HG02840 (cell line): ENCODE measurements around the gene PBX3.

Source experiments
- ATAC-seq: cut with Tn5 transposase; IDR thresholded peaks from one replicate; pipeline ENCODE4 v1.9.1; 2021; ENCODE audit warnings: mild to moderate bottlenecking, moderate library complexity, moderate number of reproducible peaks; ENCODE audit not compliant: unreplicated experiment, low FRiP score

PBX3 gene

DNA sequence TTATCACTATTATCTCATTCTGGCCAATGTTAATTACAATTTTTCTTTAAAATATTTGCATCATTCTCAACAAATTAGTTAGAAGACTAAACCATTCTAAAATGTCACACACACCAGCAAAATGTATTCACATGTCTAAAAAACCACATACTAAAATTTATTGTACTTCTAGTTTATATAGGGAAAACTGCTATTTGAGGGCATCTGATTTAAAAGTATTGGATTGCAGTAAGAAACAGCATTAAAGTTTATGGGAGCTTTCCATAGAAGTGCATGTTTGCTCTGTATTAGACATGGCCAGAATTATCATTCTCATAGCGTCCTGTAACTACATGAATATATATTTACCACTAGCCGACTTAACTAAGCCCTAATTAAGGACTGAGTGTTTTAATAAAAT lies 150.3 kb downstream of the PBX3 start:
- no peak for ATAC-seq

DNA sequence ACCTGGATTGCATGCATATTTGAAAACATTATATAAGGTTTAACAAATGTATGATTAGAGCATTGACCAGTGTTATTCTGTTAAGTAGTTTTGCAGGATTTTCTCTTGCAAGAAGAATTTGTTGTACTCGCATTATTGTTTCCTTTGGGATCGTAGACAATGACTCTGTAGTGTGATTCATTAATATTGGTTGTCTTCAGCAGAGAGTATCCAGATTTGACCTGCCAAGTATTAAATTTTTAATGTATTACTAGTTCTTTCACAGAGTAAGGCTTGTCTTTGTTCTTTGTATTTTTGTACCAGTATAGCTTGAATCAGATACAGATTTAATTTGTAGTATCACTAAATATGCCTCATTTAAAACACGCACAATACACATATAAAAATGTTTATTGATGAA lies 155.0 kb downstream of the PBX3 start:
- ATAC-seq, result no peak

DNA sequence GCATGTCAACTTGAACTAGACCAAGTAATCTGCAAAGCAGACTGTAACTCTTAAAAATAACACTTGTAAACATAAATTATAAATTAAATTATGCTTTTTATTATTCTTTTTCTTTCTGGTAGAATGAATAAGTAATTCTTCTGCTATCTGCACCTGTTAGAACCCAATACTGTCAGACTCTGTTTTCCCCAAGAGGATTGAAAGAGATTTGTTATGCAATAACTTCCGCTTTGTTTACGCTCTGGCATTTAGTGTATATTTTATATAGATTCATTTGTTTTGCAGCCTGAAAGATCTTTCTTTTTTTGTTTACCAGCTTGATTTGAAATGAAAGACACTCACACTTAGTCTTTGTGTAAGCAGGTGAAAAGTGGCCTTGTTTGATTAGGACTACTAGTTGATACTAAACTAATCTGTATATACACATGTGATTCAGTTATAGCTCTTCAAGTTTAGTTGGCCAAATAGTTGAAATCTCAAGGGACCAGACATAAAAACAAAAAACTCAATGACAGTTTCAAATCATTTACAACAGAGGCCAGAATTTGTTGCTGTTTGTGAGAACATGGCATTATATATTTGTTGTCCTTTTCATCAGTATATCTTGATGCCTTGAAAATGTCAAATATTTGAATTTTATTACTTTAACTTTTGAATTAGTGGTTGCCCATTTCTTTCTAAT lies 155.8 kb downstream of the PBX3 start:
- ATAC-seq, result no peak

DNA sequence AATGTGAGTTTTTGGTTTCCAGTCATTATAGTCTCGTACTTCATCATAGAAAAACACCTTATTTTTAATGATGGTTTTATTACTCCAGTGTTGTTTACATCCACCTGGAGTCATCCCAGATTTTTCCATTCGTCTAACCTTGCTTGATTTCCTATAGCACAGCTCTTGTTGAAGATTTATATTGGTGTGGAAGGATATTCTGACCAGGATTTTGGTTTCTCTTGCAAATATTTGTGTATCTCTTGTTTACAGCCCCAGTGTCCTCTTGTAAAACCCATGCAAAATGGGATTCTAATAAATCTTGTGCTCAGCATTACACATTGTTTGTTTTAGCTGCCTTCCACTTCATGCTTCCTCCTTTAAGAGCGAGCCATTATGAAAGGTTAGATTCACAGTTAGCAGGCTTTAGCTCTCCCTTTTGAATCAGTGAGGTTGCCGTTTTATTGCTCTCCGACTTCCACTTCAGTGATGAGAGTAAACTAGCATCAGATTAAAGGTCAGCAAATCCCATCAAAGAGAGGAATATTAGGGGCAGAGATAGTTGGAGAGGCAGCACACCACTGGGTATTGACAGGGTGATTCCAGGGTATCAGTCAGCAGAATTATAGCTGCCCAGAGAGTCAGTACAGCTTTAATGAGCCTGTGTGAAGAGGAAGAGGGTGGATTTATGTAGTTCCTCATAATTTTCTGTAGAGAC lies 157.1 kb downstream of the PBX3 start:
- ATAC-seq, result no peak

DNA sequence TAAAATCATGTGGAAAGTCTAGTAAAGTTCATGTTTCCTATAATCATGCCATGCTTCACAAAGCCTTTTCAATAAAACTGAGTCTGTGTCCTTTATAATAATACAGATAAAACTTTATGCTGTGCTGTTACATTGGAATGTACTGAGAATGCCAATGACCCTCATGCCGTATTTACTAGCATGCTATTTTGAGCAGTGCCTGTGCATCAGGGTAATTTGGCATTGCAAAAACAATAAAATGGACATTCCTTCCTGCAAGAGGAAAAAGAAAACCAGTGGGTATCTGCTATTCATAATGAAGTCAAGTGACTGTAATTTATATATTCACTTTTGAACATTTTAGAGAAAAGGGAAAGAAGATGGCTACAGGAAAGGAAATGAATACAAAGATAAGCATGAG lies 159.0 kb downstream of the PBX3 start:
- no peak for ATAC-seq

DNA sequence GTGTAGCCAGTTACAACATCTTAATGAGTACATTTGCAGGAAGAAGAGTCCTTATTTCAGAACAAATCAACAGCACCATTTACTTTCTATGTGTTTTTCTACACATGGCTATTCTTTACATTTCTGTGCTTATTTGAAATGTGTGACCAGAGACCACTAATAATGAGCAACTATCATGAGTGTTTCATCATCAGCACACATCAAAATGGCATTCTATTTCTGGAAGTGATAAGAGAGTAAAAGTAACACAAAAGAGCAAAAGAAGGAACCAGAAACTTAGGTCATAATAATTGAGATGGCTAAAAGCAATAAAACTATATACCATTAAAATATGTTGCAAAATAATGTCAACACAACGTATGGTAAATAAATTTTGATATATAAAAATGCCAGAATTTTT lies 159.7 kb downstream of the PBX3 start:
- no peak for ATAC-seq

DNA sequence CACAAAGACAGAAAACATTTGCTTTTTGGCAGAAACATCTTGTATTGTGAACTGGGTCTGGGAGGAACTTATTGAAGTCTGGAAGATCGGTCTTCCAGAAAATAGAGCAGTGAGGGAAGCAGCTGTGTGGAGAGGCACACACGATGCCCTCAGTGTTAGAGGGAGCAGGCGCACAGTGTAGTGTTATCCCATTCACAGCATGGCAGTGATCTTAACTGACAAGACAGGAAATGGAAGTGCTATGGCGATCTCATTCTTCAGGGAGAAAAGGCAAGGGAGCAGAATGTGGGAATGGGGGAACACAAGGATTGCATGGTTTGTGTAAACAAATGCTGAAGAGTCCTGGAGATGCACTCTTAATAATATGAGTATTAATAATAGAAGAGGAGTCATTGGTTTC lies 161.0 kb downstream of the PBX3 start:
- no peak for ATAC-seq

DNA sequence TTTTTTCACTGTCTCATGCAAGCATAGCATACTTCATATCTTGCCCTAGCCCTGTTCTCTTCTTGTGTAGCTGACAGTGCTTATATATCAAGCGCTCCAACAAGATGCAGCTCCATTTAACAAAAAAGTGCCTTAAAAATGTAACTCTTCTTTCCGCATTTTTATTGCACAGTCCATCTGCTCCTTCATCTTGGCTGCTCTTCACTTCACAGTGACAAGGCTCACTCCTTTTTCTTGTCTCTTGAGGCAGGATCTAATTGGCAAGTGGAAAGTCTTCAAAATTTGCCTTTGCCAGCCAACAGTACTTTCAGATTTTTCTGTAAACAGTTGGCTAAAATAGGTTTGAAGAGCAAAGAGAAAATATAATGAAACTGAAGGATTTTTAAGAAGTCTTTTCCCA lies 161.8 kb downstream of the PBX3 start:
- ATAC-seq, result no peak

DNA sequence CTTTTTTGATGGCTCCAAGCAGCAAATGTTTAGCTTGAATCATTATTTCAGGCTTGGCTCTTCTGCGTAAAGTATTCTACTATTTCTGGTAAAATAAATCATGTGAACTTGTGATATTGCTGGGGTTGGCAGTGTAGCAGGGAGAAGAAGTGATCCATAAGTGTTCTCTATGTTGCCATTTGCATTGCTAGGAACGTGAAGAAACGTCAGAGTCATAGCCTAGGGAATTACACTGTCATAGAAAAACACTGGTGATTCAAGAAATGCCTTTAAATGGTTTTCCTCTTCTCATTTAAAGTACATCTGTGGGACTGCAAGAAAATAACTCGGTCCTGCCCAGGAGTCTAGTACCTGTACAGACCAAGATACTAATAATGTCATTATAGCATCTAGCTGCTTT lies 162.3 kb downstream of the PBX3 start:
- ATAC-seq, result no peak

DNA sequence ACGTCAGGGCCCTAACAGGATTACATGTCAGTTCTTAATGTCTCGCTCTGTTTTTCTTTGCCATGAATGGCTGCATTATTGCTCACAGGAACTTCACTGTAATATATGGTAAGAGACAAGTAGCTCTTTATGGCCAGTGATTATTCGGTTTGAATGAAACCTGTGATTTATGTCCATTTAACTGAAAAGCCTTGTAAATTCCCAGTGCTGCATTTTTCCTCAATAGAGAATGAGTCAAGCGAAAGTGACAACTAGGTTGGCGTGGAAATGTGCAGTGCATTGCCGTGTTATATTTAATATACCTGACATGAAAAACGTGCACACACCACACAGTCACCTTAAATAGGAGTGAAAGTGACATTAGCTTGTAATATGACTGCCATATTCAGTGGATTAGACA lies 163.1 kb downstream of the PBX3 start:
- ATAC-seq, result no peak

DNA sequence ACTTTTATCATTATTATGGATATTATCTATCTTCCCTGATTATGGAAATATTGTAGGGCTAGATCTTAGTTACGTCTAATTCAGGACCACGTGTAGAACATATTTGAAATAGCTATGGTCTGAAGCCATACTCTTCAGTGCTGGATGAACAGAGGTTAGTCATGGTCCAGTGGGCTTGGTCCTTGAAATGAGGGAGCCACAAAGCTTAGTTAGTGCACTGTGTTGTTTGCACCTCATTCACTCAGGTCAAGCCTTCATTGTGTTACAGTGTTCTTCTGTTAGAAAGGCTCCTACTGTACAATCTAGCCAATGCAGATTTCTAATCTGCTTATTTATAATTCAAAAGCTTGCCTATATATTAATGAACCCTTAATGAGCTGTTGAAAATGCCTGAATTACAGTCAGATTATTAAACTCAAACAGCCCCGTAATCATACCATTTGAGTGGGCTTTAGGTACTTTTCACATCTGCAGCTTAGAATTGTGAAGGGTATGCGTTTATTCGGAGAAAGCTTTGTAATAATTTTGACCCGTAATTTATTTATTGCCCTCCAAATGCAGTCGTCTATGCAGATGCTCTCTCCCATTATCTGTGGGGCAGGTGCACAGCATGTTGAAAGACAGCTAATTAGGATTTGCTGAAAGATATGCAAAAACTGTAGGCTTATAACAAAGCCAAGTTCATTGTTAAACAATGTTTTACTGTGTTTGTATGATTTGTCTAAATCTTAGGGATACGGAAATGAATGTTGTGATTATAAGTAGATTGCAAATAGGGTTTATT lies 164.9 kb downstream of the PBX3 start:
- no peak for ATAC-seq

DNA sequence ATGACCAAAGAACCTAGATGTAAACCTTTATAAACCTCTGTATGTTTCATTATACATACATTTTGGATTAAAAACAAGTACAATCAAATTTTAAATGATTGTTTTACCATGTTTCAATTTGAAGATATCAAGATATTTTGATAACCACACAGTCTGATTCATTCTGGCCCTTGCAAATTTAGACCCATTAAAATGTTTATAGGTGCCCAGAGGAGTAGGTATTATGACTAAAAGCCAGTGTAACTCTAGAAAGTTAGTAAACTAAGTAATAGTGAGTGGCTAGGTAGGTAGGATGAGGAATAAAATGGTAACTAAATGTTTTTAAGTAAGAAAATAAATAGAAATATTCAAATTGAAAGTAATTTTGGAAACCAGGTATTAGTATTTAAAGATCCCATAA lies 165.5 kb downstream of the PBX3 start:
- no peak for ATAC-seq

DNA sequence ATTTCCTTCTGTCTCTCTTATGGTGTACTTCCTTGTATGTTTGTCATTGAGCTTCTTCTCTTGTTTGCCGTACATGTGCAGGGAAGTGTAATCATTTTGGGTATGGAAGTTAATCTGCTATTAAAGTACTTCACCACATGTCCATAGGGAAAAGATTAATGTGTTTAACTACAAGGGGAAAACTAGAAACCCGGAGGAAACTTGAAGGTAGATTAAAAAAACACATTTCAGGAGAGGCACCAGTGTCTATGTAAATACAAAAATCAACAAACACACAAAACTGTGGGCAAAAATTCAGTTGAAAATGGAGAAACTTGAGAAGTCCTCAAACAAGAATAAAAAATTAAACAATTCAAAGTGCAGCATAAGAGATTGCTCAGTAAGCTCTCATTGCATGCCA lies 166.4 kb downstream of the PBX3 start:
- ATAC-seq, result no peak

DNA sequence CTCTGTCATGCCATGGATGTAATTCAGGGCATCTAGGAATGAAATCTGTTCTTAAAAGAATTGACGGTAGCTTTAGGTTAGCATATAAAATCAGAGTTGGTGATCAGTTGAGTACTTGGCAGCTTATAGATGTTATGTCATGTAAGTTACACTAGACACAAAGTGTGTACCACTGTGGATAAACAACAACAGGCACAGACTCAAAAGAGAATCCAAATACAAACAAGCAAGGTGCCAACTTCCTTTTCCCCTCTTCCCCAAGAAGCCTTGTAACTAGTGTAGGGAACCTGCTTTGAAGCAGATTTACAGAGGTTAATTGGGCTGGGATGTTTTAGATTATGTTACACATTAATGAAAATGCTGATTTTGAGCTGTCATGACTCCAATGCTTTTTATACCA lies 167.2 kb downstream of the PBX3 start:
- no peak for ATAC-seq

DNA sequence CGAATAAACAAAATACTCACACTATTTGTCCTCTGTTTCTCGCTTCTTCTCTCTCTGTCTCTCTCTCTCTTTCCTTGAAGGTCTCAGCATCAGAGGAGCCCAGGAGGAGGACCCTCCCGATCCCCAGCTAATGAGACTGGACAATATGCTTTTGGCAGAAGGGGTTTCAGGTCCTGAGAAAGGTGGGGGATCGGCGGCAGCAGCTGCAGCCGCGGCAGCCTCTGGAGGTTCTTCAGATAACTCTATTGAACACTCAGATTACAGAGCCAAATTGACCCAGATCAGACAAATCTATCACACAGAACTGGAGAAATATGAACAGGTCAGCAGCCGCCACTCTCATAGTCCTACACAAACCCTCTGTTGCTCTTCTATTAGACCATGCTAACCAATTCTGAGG lies 168.4 kb downstream of the PBX3 start:
- no peak for ATAC-seq

DNA sequence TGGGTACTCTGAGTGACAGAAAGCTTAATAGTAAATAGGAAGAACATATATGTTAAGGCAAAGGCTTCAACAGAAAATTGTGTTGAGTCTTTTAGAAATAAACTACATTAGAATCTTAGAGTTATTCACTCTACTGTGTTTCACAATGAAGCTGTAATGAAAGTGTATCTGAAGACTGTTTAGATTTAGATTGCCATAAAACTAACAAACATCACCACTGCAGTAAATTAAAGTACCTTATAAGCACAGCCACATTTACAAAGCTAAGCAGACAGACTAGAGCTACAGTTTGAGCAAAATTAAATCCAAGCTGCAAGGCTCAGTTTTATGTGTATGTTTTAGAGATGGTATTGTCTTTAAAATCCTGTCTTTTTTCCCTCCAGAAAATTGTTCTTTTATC lies 172.4 kb downstream of the PBX3 start:
- no peak for ATAC-seq

DNA sequence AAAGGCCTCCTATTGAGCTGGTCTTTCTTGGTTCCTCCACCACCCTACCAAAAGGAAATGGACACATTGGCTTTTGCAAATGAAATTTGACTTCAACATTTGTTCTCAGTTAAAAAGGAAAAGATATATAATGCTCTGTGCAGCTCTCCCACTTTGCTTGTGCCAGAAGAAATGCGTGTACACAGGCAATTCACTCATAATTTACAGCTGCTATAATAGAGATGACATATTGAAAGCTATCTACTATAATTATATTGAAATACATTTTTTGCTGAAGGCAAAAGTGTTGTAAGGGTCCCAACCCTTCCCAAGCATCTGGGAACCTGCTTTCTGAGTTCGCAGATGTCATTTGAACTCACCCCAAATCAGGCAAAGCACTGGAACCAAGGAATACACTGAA lies 173.2 kb downstream of the PBX3 start:
- no peak for ATAC-seq

DNA sequence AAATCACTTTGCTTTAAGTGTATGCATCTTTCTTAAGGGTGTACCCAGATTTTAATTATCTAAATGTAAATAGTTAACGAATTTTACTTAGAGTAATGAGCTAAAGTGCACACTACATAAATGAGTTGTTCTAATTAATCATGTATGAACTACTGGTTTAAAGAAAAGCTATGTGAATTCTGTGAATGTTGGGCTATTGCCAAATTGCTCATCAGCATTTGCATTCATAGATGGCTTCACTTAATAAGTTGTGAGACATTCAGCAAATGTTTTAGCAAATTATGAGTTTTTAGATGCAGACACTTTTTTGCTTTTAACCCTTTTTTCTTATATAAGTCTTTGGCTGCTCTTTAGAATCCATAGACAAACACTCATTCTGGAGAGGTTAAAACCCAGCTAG lies 175.7 kb downstream of the PBX3 start:
- ATAC-seq, result no peak

DNA sequence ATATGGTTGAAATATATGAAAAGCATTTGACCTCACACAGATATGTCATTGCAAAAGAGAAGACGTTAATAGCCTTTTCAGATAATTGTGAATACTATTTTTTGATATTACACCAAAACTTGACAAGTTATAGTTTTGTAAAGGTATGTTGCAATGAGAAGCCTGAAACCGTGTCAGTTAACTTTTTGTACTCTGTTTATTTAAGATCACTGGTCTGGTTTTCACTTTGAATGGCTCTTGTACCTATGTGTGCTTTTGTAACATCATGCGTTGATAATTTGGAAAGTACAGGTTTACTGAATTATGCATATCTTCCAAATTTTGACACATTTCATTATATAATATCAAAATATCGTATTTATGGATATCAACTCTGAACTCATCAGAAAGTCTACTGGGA lies 177.2 kb downstream of the PBX3 start:
- ATAC-seq, result no peak

DNA sequence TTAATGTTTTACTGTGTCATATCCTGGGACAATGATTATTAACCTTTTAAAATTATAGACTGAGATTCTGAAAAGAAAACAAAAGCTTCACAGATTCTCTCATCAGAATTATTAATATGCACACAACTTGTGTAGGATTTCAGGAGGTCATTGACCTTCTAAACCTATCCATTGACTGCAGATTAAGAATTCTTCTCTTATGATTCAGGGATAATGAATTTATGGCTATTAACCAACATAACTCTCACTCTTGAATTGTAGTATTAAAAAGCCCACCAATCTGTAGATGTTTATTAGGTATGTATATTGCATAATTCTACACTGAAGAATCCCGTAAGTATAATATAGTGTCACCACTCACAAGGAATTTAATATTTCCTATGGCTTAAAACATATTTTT lies 179.8 kb downstream of the PBX3 start:
- ATAC-seq, result no peak

DNA sequence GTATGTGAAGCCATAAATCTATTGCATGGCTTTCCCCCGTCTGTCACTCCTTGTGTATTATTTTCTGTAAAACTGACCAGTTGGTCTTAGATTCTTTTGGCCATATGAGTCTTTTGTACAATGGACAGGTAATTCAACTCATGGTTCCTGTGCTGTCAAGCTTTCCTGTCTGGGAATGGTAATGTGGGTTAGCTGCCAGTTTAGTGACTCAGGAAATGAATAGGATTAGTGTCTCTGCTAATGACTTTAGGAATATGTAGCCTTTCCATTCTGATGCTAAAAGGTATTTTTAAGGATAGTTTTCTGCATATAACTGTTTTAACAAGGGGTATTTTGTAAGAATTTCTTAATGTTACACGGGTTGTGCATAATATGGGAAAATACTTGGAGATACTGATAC lies 182.7 kb downstream of the PBX3 start:
- no peak for ATAC-seq

DNA sequence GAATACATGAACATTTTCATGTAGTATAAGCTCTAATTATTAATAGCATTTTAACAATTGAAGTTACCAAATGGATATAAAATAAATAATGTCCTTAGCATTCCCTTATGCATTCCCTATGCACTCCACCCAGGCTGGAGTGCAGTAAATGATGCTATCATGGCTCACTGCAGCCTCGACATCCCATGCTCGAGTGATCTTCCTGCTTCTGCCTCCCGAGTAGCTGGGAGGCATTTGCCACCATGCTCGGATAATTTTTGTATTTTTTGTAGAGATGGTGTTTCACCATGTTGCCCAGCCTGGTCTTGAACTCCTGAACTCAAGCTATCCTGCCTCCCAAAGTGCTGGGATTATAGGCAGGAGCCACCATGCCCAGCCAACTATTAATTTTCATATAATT lies 184.0 kb downstream of the PBX3 start:
- ATAC-seq, result no peak
